HEK293T (cell line): ENCODE results near the gene HSPB9.

Source experiments
- CTCF ChIA-PET: fragments of 350-600 bp; formaldehyde crosslinking; extraction: SDS; loops from one replicate; lab custom pipeline; 2021; ENCODE audit warnings: antibody characterized with exemption, inconsistent platforms; lab: Yijun Ruan, JAX
- POLR2A ChIA-PET: fragments of 350-600 bp; formaldehyde crosslinking; extraction: SDS; loops from one replicate; lab custom pipeline; 2020; ENCODE audit warnings: antibody characterized with exemption, inconsistent platforms; lab: Yijun Ruan, JAX
- DNase-seq: peaks from one replicate; pipeline ENCODE4 v3.0.0; 2012; ENCODE audit warnings: mixed read lengths; ENCODE audit errors: extremely low spot score
- ARNT ChIP-seq: fragments of 450-650 bp; IDR thresholded peaks from 2 replicates; pipeline ENCODE4 v1.6.1; 2017; ENCODE audit warnings: mild to moderate bottlenecking
- BHLHE40 ChIP-seq: fragments of 450-650 bp; IDR thresholded peaks from 2 replicates; pipeline ENCODE4 v1.6.1; 2016; ENCODE audit warnings: mild to moderate bottlenecking, moderate library complexity, borderline replicate concordance
- CTBP1 ChIP-seq: fragments of 450-650 bp; IDR thresholded peaks from 2 replicates; pipeline ENCODE4 v1.6.1; 2016; ENCODE audit warnings: borderline replicate concordance
- ELF4 ChIP-seq: fragments of 450-650 bp; IDR thresholded peaks from 2 replicates; pipeline ENCODE4 v1.6.1; 2017; ENCODE audit warnings: antibody characterized with exemption
- FOXA1 ChIP-seq: fragments of 450-650 bp; IDR thresholded peaks from 2 replicates; pipeline ENCODE4 v1.6.1; 2016; ENCODE audit warnings: mild to moderate bottlenecking
- FOXK2 ChIP-seq: fragments of 450-650 bp; IDR thresholded peaks from 2 replicates; pipeline ENCODE4 v1.6.1; 2016; ENCODE audit warnings: mild to moderate bottlenecking
- FOXM1 ChIP-seq: fragments of 450-650 bp; IDR thresholded peaks from 2 replicates; pipeline ENCODE4 v1.6.1; 2017; ENCODE audit warnings: mild to moderate bottlenecking, borderline replicate concordance
- HDGF ChIP-seq: fragments of 450-650 bp; IDR thresholded peaks from 2 replicates; pipeline ENCODE4 v1.6.1; 2017; ENCODE audit warnings: antibody characterized with exemption, borderline replicate concordance
- L3MBTL2 ChIP-seq: fragments of 450-650 bp; conservative IDR thresholded peaks from 2 replicates; pipeline ENCODE4 v1.6.1; 2016; ENCODE audit warnings: mild to moderate bottlenecking
- LEF1 ChIP-seq: fragments of 450-650 bp; IDR thresholded peaks from 2 replicates; pipeline ENCODE4 v1.6.1; 2017; ENCODE audit warnings: mild to moderate bottlenecking, borderline replicate concordance
- NFRKB ChIP-seq: fragments of 450-650 bp; IDR thresholded peaks from 2 replicates; pipeline ENCODE4 v1.6.1; 2016; ENCODE audit warnings: mild to moderate bottlenecking, moderate library complexity
- SP1 ChIP-seq: fragments of 450-650 bp; IDR thresholded peaks from 2 replicates; pipeline ENCODE4 v1.6.1; 2017
- SUZ12 ChIP-seq: fragments of 450-650 bp; IDR thresholded peaks from 2 replicates; pipeline ENCODE4 v1.6.1; 2016; ENCODE audit warnings: mild to moderate bottlenecking
- TARDBP ChIP-seq: fragments of 450-650 bp; IDR thresholded peaks from 2 replicates; pipeline ENCODE4 v1.6.1; 2016
- ZNF384 ChIP-seq: fragments of 450-650 bp; IDR thresholded peaks from 2 replicates; pipeline ENCODE4 v1.6.1; 2016
- TF ChIP-seq, protein P1 (sequence below): fragments of 450-650 bp; IDR thresholded peaks from 2 replicates; pipeline ENCODE4 v1.6.1; 2016

Gene HSPB9

DNA sequence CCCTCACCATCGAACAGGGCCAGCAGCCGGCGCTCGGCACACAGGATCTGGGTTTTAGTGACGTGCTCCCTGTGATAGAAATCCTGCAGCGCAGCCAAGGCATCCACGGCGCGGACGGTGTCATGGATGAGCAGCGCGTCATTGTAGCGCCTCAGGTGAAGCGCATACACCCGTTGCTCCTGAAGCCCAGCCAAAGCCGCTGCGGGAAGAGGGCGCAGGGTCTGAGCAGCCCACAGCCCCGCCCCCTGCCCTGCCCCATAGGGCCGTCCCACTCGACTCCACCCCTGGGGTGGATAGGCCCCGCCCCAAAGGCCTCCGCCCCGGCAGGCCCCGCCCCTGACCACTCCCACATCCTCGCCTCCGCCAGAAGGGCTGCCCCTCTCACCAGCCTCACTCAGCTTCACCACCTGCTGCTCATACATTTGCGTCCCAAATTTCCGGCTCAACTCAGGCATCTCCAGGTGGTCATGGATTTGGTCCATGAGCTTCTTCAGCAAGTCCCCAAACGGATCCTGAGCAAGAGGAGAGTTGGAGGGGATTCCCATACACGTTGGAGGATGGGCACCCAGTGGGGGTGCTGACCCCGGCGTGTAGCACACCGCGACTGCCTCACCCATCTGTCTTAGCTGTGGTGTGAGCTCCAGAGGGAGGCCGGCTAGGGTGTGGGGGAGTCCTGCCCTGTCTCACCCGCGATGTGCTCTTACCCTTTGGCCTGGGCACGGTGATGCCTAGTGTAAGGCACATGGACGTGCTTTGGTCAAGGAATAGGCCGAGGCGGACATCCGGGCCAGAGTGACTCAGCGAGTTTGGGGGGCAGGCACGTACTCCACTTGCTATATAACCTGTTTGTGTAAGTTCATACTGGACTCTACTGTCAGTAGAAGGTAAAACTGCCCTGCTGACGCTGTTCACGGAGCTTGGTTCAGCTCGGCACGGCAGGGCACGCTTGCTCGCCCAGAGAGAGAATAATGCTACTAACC is 14.7 kb upstream of the HSPB9 start:
- ChIA-PET CTCF (interaction anchor here (0.5 to 1.5 kb wide), 3 partner anchors 10 to 54 kb away, joined by 3 to 5 read pairs (median 4); no protein-coding TSS in a partner anchor), POLR2A (interaction anchor here (0.8 to 3.4 kb wide), 6 partner anchors 13 to 142 kb away, joined by 4 to 29 read pairs (median 13); partner anchors contain the start of genes CNP, DNAJC7, KAT2A and NKIRAS2)
- TF ChIP-seq TARDBP: no peak
- 0 out of 2 replicates have a peak, but pooled peaks have one; percentile 53 for TF ChIP-seq HDGF
- DNase-seq: peak; percentile 99

DNA sequence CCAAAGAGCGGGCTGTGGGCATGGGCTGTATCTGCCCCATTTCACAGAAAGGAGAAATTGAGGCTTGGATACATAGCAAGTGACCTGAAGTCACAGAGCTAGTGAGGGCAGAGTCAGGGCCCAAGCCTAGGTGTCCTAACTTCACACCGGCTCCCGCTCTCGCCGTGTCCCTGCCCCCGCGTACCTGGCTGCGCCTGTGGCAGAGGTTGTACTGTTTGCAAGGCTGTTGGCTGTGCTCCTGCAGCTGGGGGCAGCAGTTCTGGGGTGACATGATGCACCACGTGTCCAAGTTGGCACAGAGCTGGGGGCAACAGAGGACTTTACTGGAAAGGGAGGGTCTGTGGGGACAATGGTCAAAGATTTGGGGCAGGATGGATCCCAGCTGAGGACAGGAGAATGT is 13.5 kb upstream of the HSPB9 start:
- no peak for TF ChIP-seq ARNT
- no peak for TF ChIP-seq LEF1
- no peak for TF ChIP-seq CTBP1
- TF ChIP-seq SUZ12: no peak
- TF ChIP-seq FOXK2: no peak
- no peak for TF ChIP-seq FOXM1
- TF ChIP-seq ZNF384: no peak
- TF ChIP-seq TARDBP: no peak
- no peak for TF ChIP-seq BHLHE40
- no peak for TF ChIP-seq SP1
- no peak for TF ChIP-seq ELF4
- TF ChIP-seq, protein P1, sequence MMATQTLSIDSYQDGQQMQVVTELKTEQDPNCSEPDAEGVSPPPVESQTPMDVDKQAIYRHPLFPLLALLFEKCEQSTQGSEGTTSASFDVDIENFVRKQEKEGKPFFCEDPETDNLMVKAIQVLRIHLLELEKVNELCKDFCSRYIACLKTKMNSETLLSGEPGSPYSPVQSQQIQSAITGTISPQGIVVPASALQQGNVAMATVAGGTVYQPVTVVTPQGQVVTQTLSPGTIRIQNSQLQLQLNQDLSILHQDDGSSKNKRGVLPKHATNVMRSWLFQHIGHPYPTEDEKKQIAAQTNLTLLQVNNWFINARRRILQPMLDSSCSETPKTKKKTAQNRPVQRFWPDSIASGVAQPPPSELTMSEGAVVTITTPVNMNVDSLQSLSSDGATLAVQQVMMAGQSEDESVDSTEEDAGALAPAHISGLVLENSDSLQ: no peak
- no peak for TF ChIP-seq NFRKB
- TF ChIP-seq L3MBTL2: no peak
- POLR2A ChIA-PET: interaction anchor here (0.7 to 3.4 kb wide), 6 partner anchors 11 to 170 kb away, joined by 3 to 29 read pairs (median 5); partner anchors contain the start of genes CNP and KAT2A
- CTCF ChIA-PET: interaction anchor here (1.2 to 1.5 kb wide), 2 partner anchors 41 to 68 kb away, joined by 3 to 5 read pairs; no protein-coding TSS in a partner anchor
- DNase-seq: no peak

DNA sequence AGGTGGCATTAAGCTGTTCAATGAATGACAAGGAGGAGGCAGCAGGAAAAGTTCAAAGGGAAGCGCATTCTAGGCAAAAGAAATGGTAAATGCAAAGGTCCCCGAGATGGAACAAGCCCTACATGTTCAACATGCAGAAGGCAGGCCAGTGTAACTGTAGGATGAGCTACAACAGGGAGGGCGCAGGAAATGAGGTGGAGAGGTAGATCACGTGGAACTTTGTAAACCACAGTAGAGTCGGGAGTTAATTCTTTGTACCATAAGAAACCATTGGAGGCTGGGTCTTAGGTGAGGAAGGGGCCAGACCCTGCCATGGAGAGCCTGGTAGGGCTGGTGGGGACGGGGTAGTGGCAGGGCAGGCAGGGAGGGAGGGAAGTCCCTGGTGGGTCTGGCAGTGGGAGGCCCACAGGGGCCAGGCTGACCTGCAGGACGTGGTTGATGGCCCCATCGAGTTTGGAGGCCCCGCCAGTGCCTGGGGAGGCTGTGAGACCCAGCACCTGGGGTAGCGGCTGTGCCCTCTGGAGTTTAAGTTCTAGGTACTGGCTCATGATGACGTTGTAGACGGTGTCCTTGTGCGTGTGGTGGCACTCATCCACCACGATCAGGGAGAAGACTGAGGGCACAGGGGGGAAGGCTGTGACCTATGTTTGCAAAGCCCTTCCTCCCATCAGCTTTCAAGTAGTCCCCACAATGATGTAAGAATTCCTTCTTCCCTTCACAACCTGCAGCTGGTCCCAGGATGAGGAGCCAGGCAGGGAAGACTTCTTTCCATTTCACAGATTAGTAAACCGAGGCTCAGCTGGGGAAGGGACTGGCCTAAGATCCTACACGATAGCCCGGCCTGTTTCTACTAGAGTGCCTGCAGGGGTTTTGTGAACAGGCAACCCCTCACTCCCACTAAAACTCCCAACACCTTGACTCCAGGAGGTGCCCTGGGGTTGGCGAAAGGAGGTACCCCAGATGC is 12.0 kb upstream of the HSPB9 start:
- DNase-seq: no peak
- POLR2A ChIA-PET: interaction anchor here (1.4 to 4.4 kb wide), 4 partner anchors 10 to 180 kb away, joined by 3 to 26 read pairs (median 6); partner anchors contain the start of genes CNP, KAT2A and ODAD4
- CTCF ChIA-PET: interaction anchor here (0.6 to 1.2 kb wide), 5 partner anchors 7 to 112 kb away, joined by 3 to 4 read pairs (median 3); no protein-coding TSS in a partner anchor
- TF ChIP-seq ELF4 (no peak), SUZ12 (no peak), NFRKB (no peak), BHLHE40 (no peak), ZNF384 (no peak), FOXA1 (no peak), CTBP1 (no peak), SP1 (no peak), ARNT (no peak), TARDBP (no peak)
- TF ChIP-seq, protein P1: no peak

DNA sequence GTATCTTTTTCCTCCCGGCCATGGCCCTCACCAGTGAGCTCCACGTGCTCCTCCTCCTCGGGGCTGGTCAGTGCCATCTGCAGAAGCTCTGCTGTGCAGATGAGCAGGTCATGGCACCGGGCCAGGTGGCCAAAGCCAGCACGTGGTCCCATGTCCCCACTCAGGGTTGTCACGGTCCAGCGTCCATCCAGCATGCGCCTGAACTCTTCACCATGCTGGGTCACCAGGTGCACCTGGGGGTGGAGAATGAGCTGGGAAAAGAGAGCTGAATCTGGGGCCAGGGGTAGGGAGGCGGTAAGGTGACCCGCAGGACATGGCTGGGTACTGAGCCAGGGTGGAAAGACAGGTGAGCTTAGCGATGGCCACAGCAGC is 11.4 kb upstream of the HSPB9 start:
- no peak for DNase-seq
- POLR2A ChIA-PET: interaction anchor here (1.5 to 4.4 kb wide), 2 partner anchors 9 to 145 kb away, joined by 7 to 26 read pairs; partner anchors contain the start of genes CNP and KAT2A
- no peak for TF ChIP-seq LEF1
- TF ChIP-seq SUZ12: no peak
- TF ChIP-seq NFRKB: no peak
- TF ChIP-seq CTBP1: no peak
- no peak for TF ChIP-seq FOXM1
- TF ChIP-seq BHLHE40: no peak
- no peak for TF ChIP-seq FOXK2
- TF ChIP-seq L3MBTL2: no peak
- TF ChIP-seq ZNF384: no peak
- CTCF ChIA-PET: interaction anchor here (0.7 to 1.2 kb wide), 3 partner anchors 7 to 86 kb away, joined by 3 read pairs; no protein-coding TSS in a partner anchor

DNA sequence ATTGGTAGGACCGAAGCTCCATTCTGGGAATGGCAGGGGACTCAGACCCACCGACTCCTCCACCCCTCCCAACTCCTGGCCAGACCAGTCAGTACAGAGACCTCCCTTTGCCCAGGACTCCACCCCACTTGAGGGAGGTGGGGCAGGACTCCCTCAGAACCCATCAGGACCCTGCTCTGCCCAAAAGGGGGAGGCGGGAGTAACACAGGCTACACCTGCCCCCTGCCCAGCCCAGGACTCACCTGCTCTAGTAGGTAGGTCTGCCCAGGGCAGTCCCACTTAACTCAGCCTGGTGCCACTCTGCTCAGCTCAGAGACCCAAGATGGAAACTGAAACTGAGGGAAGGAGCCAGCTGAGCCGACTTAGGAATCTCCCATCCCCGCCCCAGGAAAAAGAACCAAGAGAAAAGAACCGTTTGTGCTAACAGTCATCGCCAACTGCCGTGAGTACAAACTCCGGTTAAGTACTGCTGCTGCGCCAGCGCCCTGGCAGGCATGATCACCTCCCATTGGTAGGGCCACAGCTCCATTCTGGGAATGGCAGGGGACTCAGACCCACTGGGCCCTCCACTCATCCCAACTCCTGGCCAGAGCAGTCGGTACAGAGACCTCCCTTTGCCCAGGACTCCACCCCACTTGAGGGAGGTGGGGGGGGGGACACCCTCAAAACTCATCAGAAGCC is 10.6 kb upstream of the HSPB9 start:
- ChIA-PET POLR2A (interaction anchor here (0.8 to 4.4 kb wide), 4 partner anchors 9 to 145 kb away, joined by 3 to 26 read pairs (median 6); partner anchors contain the start of genes CNP, GHDC and KAT2A), CTCF (interaction anchor here (1.2 kb wide), 1 partner anchor 8 kb away, joined by 3 read pairs; no protein-coding TSS in a partner anchor)
- TF ChIP-seq CTBP1 (no peak), SP1 (no peak), ELF4 (no peak)
- TF ChIP-seq, protein P1: no peak
- no peak for DNase-seq
